Neuron (in vitro differentiated cells): ENCODE measurements around the gene USP22.

ENCODE experiments used
- H2AFZ ChIP-seq: one replicate; pipeline ENCODE4 v1.6.1; 2013; ENCODE audit warnings: low read depth, mild to moderate bottlenecking, inconsistent platforms, low read length, moderate library complexity
- H3K27me3 ChIP-seq: one replicate; pipeline ENCODE4 v1.6.1; 2013; ENCODE audit warnings: low read length; ENCODE audit not compliant: insufficient read depth
- H3K36me3 ChIP-seq: one replicate; pipeline ENCODE4 v1.6.1; 2013; ENCODE audit warnings: low read length; ENCODE audit not compliant: insufficient read depth
- H3K4me1 ChIP-seq: one replicate; pipeline ENCODE4 v1.6.1; 2013; ENCODE audit warnings: low read length; ENCODE audit not compliant: insufficient read depth
- H3K4me3 ChIP-seq: 2 replicates; pipeline ENCODE4 v1.5.1; 2013; ENCODE audit warnings: mild to moderate bottlenecking, low read length, moderate library complexity
- H3K9me3 ChIP-seq: one replicate; pipeline ENCODE4 v1.6.1; 2013; ENCODE audit warnings: low read length

USP22 gene

GRCh38 chr17:21025451-21025850, 17.4 kb downstream of the USP22 start:
- H3K4me3 ChIP-seq = no peak overlapping the region
- no peaks in the 10 kb centered on the region for H3K9me3 ChIP-seq
- no peaks in the 10 kb centered on the region for H3K27me3 ChIP-seq
- H2AFZ ChIP-seq = no peak overlapping the region
- peaks cover 84% of the 10 kb centered on the region for H3K36me3 ChIP-seq
- no peaks in the 10 kb centered on the region for H3K4me1 ChIP-seq

- Histone ChIP-seq H3K9me3 (no peaks in the 10 kb centered on the region), H3K27me3 (no peaks in the 10 kb centered on the region), H2AFZ (no peak overlapping the region), H3K4me1 (no peaks in the 10 kb centered on the region), H3K4me3 (no peak overlapping the region), H3K36me3 (peaks cover 89% of the 10 kb centered on the region)
Observed at GRCh38 chr17:21024024-21024423, 18.8 kb downstream of the USP22 start.

- Histone ChIP-seq H3K4me3 (no peak overlapping the region), H3K9me3 (no peaks in the 10 kb centered on the region), H3K36me3 (peaks cover 89% of the 10 kb centered on the region), H2AFZ (no peak overlapping the region), H3K27me3 (no peaks in the 10 kb centered on the region), H3K4me1 (no peaks in the 10 kb centered on the region)
Observed at GRCh38 chr17:21021208-21021803, 21.5 kb downstream of the USP22 start.

- Histone ChIP-seq H3K27me3 (no peaks in the 10 kb centered on the region), H3K9me3 (no peaks in the 10 kb centered on the region), H3K36me3 (peaks cover 89% of the 10 kb centered on the region), H2AFZ (no peak overlapping the region), H3K4me3 (no peak overlapping the region), H3K4me1 (no peaks in the 10 kb centered on the region)
Observed at GRCh38 chr17:21020622-21021021, 22.2 kb downstream of the USP22 start.

- Histone ChIP-seq H3K9me3 (no peaks in the 10 kb centered on the region), H3K36me3 (peaks cover 89% of the 10 kb centered on the region), H3K4me3 (no peak overlapping the region), H3K27me3 (no peaks in the 10 kb centered on the region), H2AFZ (no peak overlapping the region), H3K4me1 (no peaks in the 10 kb centered on the region)
Observed at GRCh38 chr17:21019976-21020586, 22.7 kb downstream of the USP22 start.

- no peaks in the 10 kb centered on the region for H3K9me3 ChIP-seq
- no peak overlapping the region for H3K4me3 ChIP-seq
- H2AFZ ChIP-seq = no peak overlapping the region
- H3K4me1 ChIP-seq = no peaks in the 10 kb centered on the region
- H3K36me3 ChIP-seq = peaks cover 89% of the 10 kb centered on the region
- no peaks in the 10 kb centered on the region for H3K27me3 ChIP-seq
Observed at GRCh38 chr17:21018894-21019293, 23.9 kb downstream of the USP22 start.

- H3K36me3 ChIP-seq = peaks cover 88% of the 10 kb centered on the region
Observed at GRCh38 chr17:21017861-21018260, 24.9 kb downstream of the USP22 start.

GRCh38 chr17:21017256-21017655, 25.6 kb downstream of the USP22 start:
- Histone ChIP-seq H3K27me3 (no peaks in the 10 kb centered on the region), H2AFZ (no peak overlapping the region), H3K4me3 (no peak overlapping the region), H3K36me3 (peaks cover 90% of the 10 kb centered on the region), H3K4me1 (no peaks in the 10 kb centered on the region), H3K9me3 (no peaks in the 10 kb centered on the region)

More at GRCh38 chr17:21017861-21018260, 24.9 kb downstream of the USP22 start:
- Histone ChIP-seq H3K9me3 (no peaks in the 10 kb centered on the region), H3K4me1 (no peaks in the 10 kb centered on the region), H3K4me3 (no peak overlapping the region), H2AFZ (no peak overlapping the region), H3K27me3 (no peaks in the 10 kb centered on the region)

GRCh38 chr17:21016826-21017225, 26.0 kb downstream of the USP22 start:
- Histone ChIP-seq H3K36me3 (peaks cover 95% of the 10 kb centered on the region), H3K9me3 (no peaks in the 10 kb centered on the region), H3K27me3 (no peaks in the 10 kb centered on the region), H3K4me1 (no peaks in the 10 kb centered on the region), H3K4me3 (no peak overlapping the region), H2AFZ (no peak overlapping the region)

- peaks cover 96% of the 10 kb centered on the region for H3K36me3 ChIP-seq
- H3K4me1 ChIP-seq = no peaks in the 10 kb centered on the region
- no peak overlapping the region for H2AFZ ChIP-seq
- H3K9me3 ChIP-seq = no peaks in the 10 kb centered on the region
- no peaks in the 10 kb centered on the region for H3K27me3 ChIP-seq
- H3K4me3 ChIP-seq = no peak overlapping the region
Observed at GRCh38 chr17:21015564-21015963, 27.2 kb downstream of the USP22 start.

- no peaks in the 10 kb centered on the region for H3K4me1 ChIP-seq
- no peaks in the 10 kb centered on the region for H3K9me3 ChIP-seq
- no peaks in the 10 kb centered on the region for H3K27me3 ChIP-seq
- no peak overlapping the region for H2AFZ ChIP-seq
- no peak overlapping the region for H3K4me3 ChIP-seq
- H3K36me3 ChIP-seq = peaks cover 96% of the 10 kb centered on the region
Observed at GRCh38 chr17:21014498-21014897, 28.3 kb downstream of the USP22 start.

GRCh38 chr17:21013983-21014382, 28.8 kb downstream of the USP22 start:
- no peak overlapping the region for H3K4me3 ChIP-seq
- H3K4me1 ChIP-seq = no peaks in the 10 kb centered on the region
- H2AFZ ChIP-seq = no peak overlapping the region
- H3K27me3 ChIP-seq = no peaks in the 10 kb centered on the region
- H3K36me3 ChIP-seq = peaks cover 96% of the 10 kb centered on the region
- no peaks in the 10 kb centered on the region for H3K9me3 ChIP-seq

- H3K4me3 ChIP-seq = no peak overlapping the region
- no peaks in the 10 kb centered on the region for H3K4me1 ChIP-seq
- no peaks in the 10 kb centered on the region for H3K9me3 ChIP-seq
- H3K36me3 ChIP-seq = peaks cover 94% of the 10 kb centered on the region
- H3K27me3 ChIP-seq = no peaks in the 10 kb centered on the region
- H2AFZ ChIP-seq = no peak overlapping the region
Observed at GRCh38 chr17:21012736-21013135, 30.1 kb downstream of the USP22 start.
